Germinal center (tissue), 1 donor: ENCODE results near the gene ARL6IP4.

Source experiments
- DNase-seq: peaks from one replicate; pipeline ENCODE4 v3.0.0; 2012; ENCODE audit warnings: mixed read lengths, low spot score

ARL6IP4 gene

GRCh38 chr12:122979001-122979907 is 1.2 kb upstream of the ARL6IP4 start:
- no peak for DNase-seq

GRCh38 chr12:122979908-122980182 is 636 bp upstream of the ARL6IP4 start:
- peak; percentile 57 for DNase-seq

- no peak for DNase-seq
Measured at GRCh38 chr12:122981036-122981471, 573 bp downstream of the ARL6IP4 start.

GRCh38 chr12:122981587-122982476 is 1.4 kb downstream of the ARL6IP4 start:
- DNase-seq: no peak

- DNase-seq: no peak
Measured at GRCh38 chr12:122982477-122982815, 2.0 kb downstream of the ARL6IP4 start.

GRCh38 chr12:122982963-122983788 is 2.7 kb downstream of the ARL6IP4 start:
- no peak for DNase-seq

- no peak for DNase-seq
Measured at GRCh38 chr12:122983789-122984515, 3.5 kb downstream of the ARL6IP4 start.

GRCh38 chr12:122984612-122985337 is 4.3 kb downstream of the ARL6IP4 start:
- no peak for DNase-seq

- DNase-seq: no peak
Measured at GRCh38 chr12:122985338-122986257, 5.1 kb downstream of the ARL6IP4 start.

GRCh38 chr12:122986258-122986871 is 5.9 kb downstream of the ARL6IP4 start:
- DNase-seq: no peak

- no peak for DNase-seq
Measured at GRCh38 chr12:122987086-122987951, 6.8 kb downstream of the ARL6IP4 start.

GRCh38 chr12:122988036-122988435 is 7.6 kb downstream of the ARL6IP4 start:
- DNase-seq: no peak

- no peak for DNase-seq
Measured at GRCh38 chr12:122988612-122989212, 8.2 kb downstream of the ARL6IP4 start.

- DNase-seq: no peak
Measured at GRCh38 chr12:122989225-122989839, 8.9 kb downstream of the ARL6IP4 start.

- DNase-seq: no peak
Measured at GRCh38 chr12:122989874-122990419, 9.5 kb downstream of the ARL6IP4 start.

- no peak for DNase-seq
Measured at GRCh38 chr12:122990561-122990960, 10.1 kb downstream of the ARL6IP4 start.

- no peak for DNase-seq
Measured at GRCh38 chr12:122990961-122991622, 10.6 kb downstream of the ARL6IP4 start.
